Liver (tissue), 9 donors: ENCODE results near the gene ICAM5. TPM values are rescaled to one million over a fixed set of nuclear protein-coding genes. Genes with fewer than 3 reads are reported as not detected.

Source experiments
- DNase-seq: peaks from one replicate; pipeline ENCODE4 v3.0.0-alpha.2; 2017; ENCODE audit warnings: low spot score
- H3K27ac ChIP-seq, 2 donors: one replicate each; pipeline ENCODE4 v1.7.0; 2013; ENCODE audit warnings: inconsistent platforms in 2 of 2, low read length in 2 of 2, control low read depth in 1 of 2, low read depth in 1 of 2, mild to moderate bottlenecking in 1 of 2
- H3K27me3 ChIP-seq, 4 donors: one replicate each; pipeline versions ENCODE4 v1.6.1 to v1.7.0; 2013; ENCODE audit warnings: low read length in 3 of 4, inconsistent platforms in 1 of 4, mild to moderate bottlenecking in 1 of 4, moderate library complexity in 1 of 4; ENCODE audit not compliant: control insufficient read depth in 4 of 4, insufficient read depth in 4 of 4
- H3K36me3 ChIP-seq, 4 donors: one replicate each; pipeline versions ENCODE4 v1.6.1 to v1.7.0; 2013; ENCODE audit warnings: low read length in 3 of 4, mild to moderate bottlenecking in 3 of 4, low read depth in 1 of 4, moderate library complexity in 1 of 4; ENCODE audit not compliant: control insufficient read depth in 4 of 4, insufficient read depth in 3 of 4
- H3K4me1 ChIP-seq, 4 donors: one replicate each; pipeline versions ENCODE4 v1.6.1 to v1.7.0; 2013; ENCODE audit warnings: low read length in 3 of 4, mild to moderate bottlenecking in 3 of 4, moderate library complexity in 1 of 4; ENCODE audit not compliant: control insufficient read depth in 4 of 4, insufficient read depth in 4 of 4
- H3K4me3 ChIP-seq, 3 donors: one replicate each; pipeline versions ENCODE4 v1.6.1 to v1.7.0; 2013; ENCODE audit warnings: low read length in 3 of 3, control low read depth in 1 of 3, low read depth in 1 of 3, mild to moderate bottlenecking in 1 of 3
- H3K9ac ChIP-seq, 2 donors: one replicate each; pipeline ENCODE4 v1.7.0; 2013; ENCODE audit warnings: low read length in 2 of 2, mild to moderate bottlenecking in 2 of 2, moderate library complexity in 2 of 2, control low read depth in 1 of 2, low read depth in 1 of 2
- H3K9me3 ChIP-seq, 4 donors: one replicate each; pipeline versions ENCODE4 v1.6.1 to v1.7.0; 2013; ENCODE audit warnings: low read length in 3 of 4; ENCODE audit not compliant: control insufficient read depth in 4 of 4
- ATF3 ChIP-seq: IDR thresholded peaks from 2 replicates; pipeline ENCODE4 v1.6.1; 2016; ENCODE audit warnings: antibody characterized with exemption
- EGR1 ChIP-seq, 2 donors: IDR thresholded peaks; 2 replicates each; pipeline ENCODE4 v1.6.1; 2016 to 2018; ENCODE audit warnings: antibody characterized with exemption in 2 of 2, low read depth in 2 of 2
- FOXA1 ChIP-seq: IDR thresholded peaks from 2 replicates; pipeline ENCODE4 v1.6.1; 2016; ENCODE audit warnings: antibody characterized with exemption
- FOXA2 ChIP-seq: IDR thresholded peaks from 2 replicates; pipeline ENCODE4 v1.6.1; 2016; ENCODE audit warnings: antibody characterized with exemption
- HNF4A ChIP-seq, 2 donors: conservative IDR thresholded peaks; 2 replicates each; pipeline ENCODE4 v1.6.1; 2016; ENCODE audit warnings: antibody characterized with exemption in 2 of 2, mild to moderate bottlenecking in 2 of 2
- HNF4G ChIP-seq: IDR thresholded peaks from 2 replicates; pipeline ENCODE4 v1.6.1; 2016; ENCODE audit warnings: antibody characterized with exemption
- JUND ChIP-seq, 2 donors: IDR thresholded peaks; 2 replicates each; pipeline ENCODE4 v1.6.1; 2016; ENCODE audit warnings: antibody characterized with exemption in 2 of 2
- NR2F2 ChIP-seq: IDR thresholded peaks from 2 replicates; pipeline ENCODE4 v1.6.1; 2016; ENCODE audit warnings: antibody characterized with exemption
- RAD21 ChIP-seq, 2 donors: IDR thresholded peaks; 2 replicates each; pipeline ENCODE4 v1.6.1; 2016; ENCODE audit warnings: antibody characterized with exemption in 2 of 2, mild to moderate bottlenecking in 2 of 2
- RXRA ChIP-seq, 2 donors: IDR thresholded peaks; 2 replicates each; pipeline ENCODE4 v1.6.1; 2017 to 2018; ENCODE audit warnings: antibody characterized with exemption in 2 of 2, mild to moderate bottlenecking in 1 of 2
- ZBTB33 ChIP-seq: IDR thresholded peaks from 2 replicates; pipeline ENCODE4 v1.6.1; 2016; ENCODE audit warnings: antibody characterized with exemption
- WGBS: extraction: QIAGEN DNeasy Blood & Tissue Kit; methylation state at CpG from one replicate; pipeline ENCODE4 v1.1.7; 2013; 5-methylcytosine and 5-hydroxymethylcytosine counted together
- polyA plus RNA-seq, 2 donors: library from polyadenylated mRNA; stranded (reverse) in 1 of 2; unstranded in 1 of 2; fragments of 200-250 nt in 1 of 2; fragments of >200 nt in 1 of 2; fragmentation: Nextera tagmentation in 1 of 2; extraction: Ambion mirVana in 1 of 2; gene quantifications; one replicate each; pipeline versions ENCODE4 v1.2.1 to v1.2.3, GENCODE V29; 2013 to 2015
- total RNA-seq, 2 donors: library from RNA; depleted of rRNA; stranded (reverse); fragments of >200 nt; gene quantifications; one replicate each; pipeline ENCODE4 v1.2.3, GENCODE V29; 2014
- TF ChIP-seq, protein P1 (sequence below): fragments of 150-350 bp; IDR thresholded peaks from 2 replicates; pipeline ENCODE4 v1.5.1; 2017; ENCODE audit warnings: improper control_type of control experiment, low read depth, low read length; ENCODE audit not compliant: missing input control
- donor health status: healthy.
- donor health status: healthy.
- donor health status: healthy.
- donor health status: healthy.
- donor health status: healthy.

Gene ICAM5
- total and polyA plus RNA-seq, 4 donors = 0.02 to 2.5 (median 1.0) TPM; not detected in 1

DNA sequence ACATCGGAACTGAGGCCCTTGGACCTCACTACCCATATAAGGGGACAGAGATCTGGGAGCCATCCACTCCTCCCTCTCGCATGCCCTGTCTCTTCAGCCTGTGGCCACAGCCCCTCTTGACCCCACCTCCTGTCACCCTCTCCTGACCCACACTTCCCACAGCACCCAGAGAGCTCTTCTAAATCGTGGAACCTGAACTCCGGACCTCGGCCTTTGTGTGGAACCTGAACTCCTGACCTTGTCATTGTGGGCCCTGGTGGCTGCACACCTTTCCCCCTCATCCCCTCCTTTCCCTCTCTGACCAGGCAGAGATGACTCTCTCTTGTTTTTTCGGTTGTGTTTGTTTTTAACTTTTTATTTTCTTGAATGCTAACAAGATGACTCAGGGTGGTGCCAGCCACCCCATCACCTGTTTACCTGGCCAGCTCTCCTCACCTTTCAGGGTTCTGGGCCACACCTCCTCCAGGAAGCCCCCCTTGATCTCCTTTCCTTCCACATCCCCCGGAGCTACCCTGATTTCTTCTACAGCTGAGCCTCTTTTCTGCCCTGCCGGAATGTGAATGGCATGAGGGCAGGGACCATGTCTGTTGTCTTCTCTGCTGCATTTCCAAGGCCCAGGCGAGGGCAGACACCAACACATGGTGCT lies 32.7 kb upstream of the ICAM5 start:
- TF ChIP-seq HNF4G (peak; percentile 25), HNF4A (conservative IDR thresholded peaks at IDR 0.05) (peak; percentile 46 to 69), JUND (IDR thresholded peaks at IDR 0.05) (no peak), RXRA (IDR thresholded peaks at IDR 0.05) (peak; percentile 21 to 54)
- TF ChIP-seq, protein P1, sequence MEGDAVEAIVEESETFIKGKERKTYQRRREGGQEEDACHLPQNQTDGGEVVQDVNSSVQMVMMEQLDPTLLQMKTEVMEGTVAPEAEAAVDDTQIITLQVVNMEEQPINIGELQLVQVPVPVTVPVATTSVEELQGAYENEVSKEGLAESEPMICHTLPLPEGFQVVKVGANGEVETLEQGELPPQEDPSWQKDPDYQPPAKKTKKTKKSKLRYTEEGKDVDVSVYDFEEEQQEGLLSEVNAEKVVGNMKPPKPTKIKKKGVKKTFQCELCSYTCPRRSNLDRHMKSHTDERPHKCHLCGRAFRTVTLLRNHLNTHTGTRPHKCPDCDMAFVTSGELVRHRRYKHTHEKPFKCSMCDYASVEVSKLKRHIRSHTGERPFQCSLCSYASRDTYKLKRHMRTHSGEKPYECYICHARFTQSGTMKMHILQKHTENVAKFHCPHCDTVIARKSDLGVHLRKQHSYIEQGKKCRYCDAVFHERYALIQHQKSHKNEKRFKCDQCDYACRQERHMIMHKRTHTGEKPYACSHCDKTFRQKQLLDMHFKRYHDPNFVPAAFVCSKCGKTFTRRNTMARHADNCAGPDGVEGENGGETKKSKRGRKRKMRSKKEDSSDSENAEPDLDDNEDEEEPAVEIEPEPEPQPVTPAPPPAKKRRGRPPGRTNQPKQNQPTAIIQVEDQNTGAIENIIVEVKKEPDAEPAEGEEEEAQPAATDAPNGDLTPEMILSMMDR = no peak
- Histone ChIP-seq H3K9me3 (no peaks in the 10 kb centered on the region), H3K4me1 (peaks cover 0 to 14% (median 10%) of the 10 kb centered on the region in 4 donors), H3K27ac (no peak overlapping the region), H3K36me3 (peaks cover 10 to 40% (median 23%) of the 10 kb centered on the region in 4 donors), H3K9ac (no peak overlapping the region), H3K4me3 (no peak overlapping the region), H3K27me3 (no peaks in the 10 kb centered on the region)
- 71% methylated on average over 9 of the region's 9 CpGs for WGBS
- DNase-seq = no peak

DNA sequence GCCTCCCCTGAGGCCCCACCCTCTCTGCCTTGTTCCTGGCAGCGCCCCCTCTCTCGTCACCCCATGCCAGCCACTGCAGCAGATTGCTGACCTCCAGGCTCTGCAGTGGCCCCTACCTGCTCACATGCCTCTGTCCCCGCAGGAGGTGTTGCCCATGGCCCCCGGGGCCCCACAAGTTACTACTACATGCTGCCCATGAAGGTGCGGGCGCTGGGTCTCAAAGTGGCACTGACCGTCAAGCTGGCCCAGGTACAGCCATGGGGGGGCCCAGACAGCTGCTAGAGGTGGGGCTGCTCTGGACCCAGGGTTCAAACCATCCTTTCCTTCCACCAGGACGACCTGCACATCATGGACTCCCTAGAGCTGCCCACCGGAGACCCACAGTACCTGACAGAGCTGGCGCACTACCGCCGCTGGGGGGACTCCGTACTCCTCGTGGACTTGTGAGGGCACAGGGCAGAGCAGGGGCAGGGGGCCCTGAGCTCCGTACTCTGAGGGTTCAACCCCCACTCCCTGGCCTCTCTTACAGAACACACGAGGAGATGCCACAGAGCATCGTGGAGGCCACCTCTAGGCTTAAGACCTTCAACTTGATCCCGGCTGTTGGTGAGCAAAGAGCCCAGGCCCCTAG lies 31.6 kb upstream of the ICAM5 start:
- Histone ChIP-seq H3K9ac (no peak overlapping the region), H3K4me1 (peaks cover 0 to 5% (median 3%) of the 10 kb centered on the region in 4 donors), H3K27me3 (no peaks in the 10 kb centered on the region), H3K9me3 (no peaks in the 10 kb centered on the region), H3K36me3 (peaks cover 10 to 40% (median 23%) of the 10 kb centered on the region in 4 donors), H3K27ac (no peak overlapping the region), H3K4me3 (no peak overlapping the region)
- DNase-seq = no peak
- WGBS = 97% methylated on average over 18 of the region's 18 CpGs
- TF ChIP-seq RXRA (IDR thresholded peaks at IDR 0.05) (no peak), ATF3 (no peak), NR2F2 (no peak), FOXA1 (no peak), ZBTB33 (no peak), RAD21 (IDR thresholded peaks at IDR 0.05) (no peak), EGR1 (IDR thresholded peaks at IDR 0.05; ENCODE audit: low read depth in 2 of 2) (no peak), HNF4G (no peak), HNF4A (conservative IDR thresholded peaks at IDR 0.05) (no peak), FOXA2 (no peak)
- TF ChIP-seq, protein P1 = no peak
